Measurements from ENCODE around the gene RALA. TPM values are rescaled to one million over a fixed set of nuclear protein-coding genes. Genes with fewer than 3 reads are reported as not detected.

Gene RALA
- total and polyA plus RNA-seq, 10 of the 15 experiments (the other 5 are each of a cell fraction or from before 2014, with no cell fraction given): 7.5 to 53.3 (median 23.1) TPM

DNA sequence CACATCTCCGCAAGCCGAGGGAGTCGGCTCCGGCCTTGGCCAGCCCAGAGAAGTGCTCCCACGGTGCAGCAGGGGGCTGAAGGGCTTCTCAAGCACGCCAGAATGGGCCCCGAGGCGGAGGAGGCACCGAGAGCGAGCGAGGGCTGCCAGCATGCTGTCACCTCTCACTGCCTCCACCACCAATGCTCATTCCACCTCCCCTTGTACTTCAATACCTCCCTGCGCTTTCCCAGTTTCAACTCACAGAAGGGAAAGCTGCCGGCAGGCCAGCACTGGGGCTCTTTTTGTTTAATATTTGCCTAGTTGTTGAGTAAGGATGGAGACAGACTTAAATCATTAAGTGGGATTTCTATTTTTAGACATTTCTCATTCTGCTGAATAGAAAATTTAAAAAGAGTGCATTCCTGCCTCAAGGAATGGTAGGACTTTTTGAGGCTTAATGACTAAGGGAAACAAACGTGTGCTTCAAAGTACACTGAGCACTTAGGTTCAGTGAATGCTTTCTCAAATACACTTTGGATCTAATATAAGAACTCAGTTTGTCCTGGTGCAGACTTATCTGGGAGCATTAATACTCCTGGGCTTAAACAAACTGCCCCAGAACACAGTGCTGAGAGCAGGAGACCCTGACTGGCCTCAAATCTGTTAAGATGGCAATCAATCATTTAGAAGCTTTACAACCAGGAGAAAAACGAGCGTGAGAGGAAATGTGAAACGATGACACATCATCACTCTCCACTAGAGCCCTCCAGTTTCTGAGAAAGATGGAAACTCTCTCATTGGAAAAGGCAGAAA is 131.2 kb downstream of the RALA start:
- ChIA-PET SMC1A (ENCODE audit: uncharacterized antibody, unreplicated experiment) (interaction anchor here (0.5 to 1.3 kb wide), 4 partner anchors 14 to 175 kb away, joined by 3 to 5 read pairs (median 4); no protein-coding TSS in a partner anchor), RAD21 (ENCODE audit: unreplicated experiment) (interaction anchor here (0.9 to 1.6 kb wide), 2 partner anchors 174 to 176 kb away, joined by 3 to 4 read pairs; no protein-coding TSS in a partner anchor), CTCF (interaction anchor here (0.6 to 1.4 kb wide), 3 partner anchors 151 to 174 kb away, joined by 3 to 4 read pairs (median 3); no protein-coding TSS in a partner anchor), POLR2A (no interaction called here)
- Histone ChIP-seq H3K4me2 (ENCODE audit: control insufficient read depth, insufficient read depth) (no peak overlapping the region), H3K9me3 (replicated peaks; ENCODE audit: control insufficient read depth, insufficient read depth, low read length) (no peaks in the 10 kb centered on the region; the same call in 2 of the 3 replicates), H3K27ac (ENCODE audit: control insufficient read depth, insufficient read depth) (no peak overlapping the region), H3K4me3 (no peak overlapping the region), H3K9ac (ENCODE audit: control insufficient read depth, insufficient read depth, low read length) (no peak overlapping the region), H3K36me3 (ENCODE audit: control insufficient read depth in 2 of 2, insufficient read depth in 2 of 2, low read length in 1 of 2) (no peaks in the 10 kb centered on the region), H2AFZ (ENCODE audit: control insufficient read depth, low read depth, low read length) (no peak overlapping the region), H4K20me1 (ENCODE audit: control insufficient read depth, insufficient read depth) (no peaks in the 10 kb centered on the region), H3K27me3 (replicated peaks in 1 of 2; ENCODE audit: control insufficient read depth in 2 of 2, insufficient read depth in 2 of 2, low read length in 1 of 2) (no peaks in the 10 kb centered on the region), H3K79me2 (ENCODE audit: control insufficient read depth, insufficient read depth, low read length) (no peaks in the 10 kb centered on the region; the same call in 1 of the 2 replicates), H3K4me1 (ENCODE audit: control insufficient read depth, insufficient read depth, low read length) (peaks cover 2% of the 10 kb centered on the region)
- no TSS peak for BruUV-seq (replicated peaks)
- intact Hi-C loops (cut with micrococcal nuclease; ENCODE audit: unreplicated experiment): no loop called here
- no peak for DNase-seq (ENCODE audit: low read depth, low spot score)
- ATAC-seq: no peak
- FAIRE-seq: no peak
- 85% methylated on average over 17 of the region's 17 CpGs for WGBS (ENCODE audit: insufficient coverage, insufficient replicate concordance, low lambda C conversion rate, missing lambda C conversion rate)
- in situ Hi-C loops (cut with MboI): no loop called here
- TF ChIP-seq SPI1 (IDR thresholded peaks at IDR 0.05; ENCODE audit: borderline replicate concordance, insufficient read depth, low read depth, low read length) (no peak), PAX5 (IDR thresholded peaks at IDR 0.05; ENCODE audit: borderline replicate concordance, low read depth, low read length) (no peak), ZBTB40 (IDR thresholded peaks at IDR 0.05; ENCODE audit: borderline replicate concordance) (no peak), ESRRA (IDR thresholded peaks at IDR 0.05; ENCODE audit: low read length) (no peak), POU2F2 (IDR thresholded peaks at IDR 0.05; ENCODE audit: borderline replicate concordance, low read depth, low read length) (no peak), ZNF622 (IDR thresholded peaks at IDR 0.05) (no peak), EP300 (IDR thresholded peaks at IDR 0.05; ENCODE audit: borderline replicate concordance in 1 of 2, control insufficient read depth in 1 of 2, low read depth in 2 of 2, low read length in 2 of 2) (no peak), YBX1 (IDR thresholded peaks at IDR 0.05) (no peak), RCOR1 (conservative IDR thresholded peaks at IDR 0.05; ENCODE audit: low read depth, low read length) (no peak), ETV6 (conservative IDR thresholded peaks at IDR 0.05 in 1 of 2, IDR thresholded peaks at IDR 0.05 in 1 of 2; ENCODE audit: borderline replicate concordance in 1 of 2, low read depth in 1 of 2) (no peak), ELK1 (IDR thresholded peaks at IDR 0.05; ENCODE audit: low read depth, low read length) (no peak), BRCA1 (IDR thresholded peaks at IDR 0.05; ENCODE audit: low read depth, low read length) (no peak), ZNF384 (IDR thresholded peaks at IDR 0.05; ENCODE audit: borderline replicate concordance, low read depth, low read length) (no peak), NR2C1 (IDR thresholded peaks at IDR 0.05) (no peak), WRNIP1 (IDR thresholded peaks at IDR 0.05; ENCODE audit: borderline replicate concordance, low read depth, low read length) (no peak)
- TF ChIP-seq, protein P1, sequence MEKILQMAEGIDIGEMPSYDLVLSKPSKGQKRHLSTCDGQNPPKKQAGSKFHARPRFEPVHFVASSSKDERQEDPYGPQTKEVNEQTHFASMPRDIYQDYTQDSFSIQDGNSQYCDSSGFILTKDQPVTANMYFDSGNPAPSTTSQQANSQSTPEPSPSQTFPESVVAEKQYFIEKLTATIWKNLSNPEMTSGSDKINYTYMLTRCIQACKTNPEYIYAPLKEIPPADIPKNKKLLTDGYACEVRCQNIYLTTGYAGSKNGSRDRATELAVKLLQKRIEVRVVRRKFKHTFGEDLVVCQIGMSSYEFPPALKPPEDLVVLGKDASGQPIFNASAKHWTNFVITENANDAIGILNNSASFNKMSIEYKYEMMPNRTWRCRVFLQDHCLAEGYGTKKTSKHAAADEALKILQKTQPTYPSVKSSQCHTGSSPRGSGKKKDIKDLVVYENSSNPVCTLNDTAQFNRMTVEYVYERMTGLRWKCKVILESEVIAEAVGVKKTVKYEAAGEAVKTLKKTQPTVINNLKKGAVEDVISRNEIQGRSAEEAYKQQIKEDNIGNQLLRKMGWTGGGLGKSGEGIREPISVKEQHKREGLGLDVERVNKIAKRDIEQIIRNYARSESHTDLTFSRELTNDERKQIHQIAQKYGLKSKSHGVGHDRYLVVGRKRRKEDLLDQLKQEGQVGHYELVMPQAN (conservative IDR thresholded peaks at IDR 0.05): no peak
